HUES6 (cell line): Measurements from ENCODE around the gene MAD1L1.

ENCODE experiments used
- H3K27ac ChIP-seq: 2 replicates; pipeline ENCODE4 v1.7.0; 2013; ENCODE audit warnings: low read depth, mild to moderate bottlenecking, low read length, inconsistent platforms
- H3K27me3 ChIP-seq: 2 replicates; pipeline ENCODE4 v1.6.1; 2013; ENCODE audit warnings: low read length; ENCODE audit not compliant: control insufficient read depth, insufficient read depth
- H3K36me3 ChIP-seq: 2 replicates; pipeline ENCODE4 v1.6.1; 2013; ENCODE audit warnings: low read length; ENCODE audit not compliant: control insufficient read depth, insufficient read depth
- H3K4me1 ChIP-seq: 2 replicates; pipeline ENCODE4 v1.6.1; 2013; ENCODE audit warnings: low read length; ENCODE audit not compliant: control insufficient read depth, insufficient read depth
- H3K4me3 ChIP-seq: 2 replicates; pipeline ENCODE4 v1.5.1; 2013; ENCODE audit warnings: low read depth, low read length
- H3K9ac ChIP-seq: one replicate; pipeline ENCODE4 v1.6.1; 2013; ENCODE audit warnings: mild to moderate bottlenecking, low read length
- H3K9me3 ChIP-seq: 2 replicates; pipeline ENCODE4 v1.6.1; 2013; ENCODE audit warnings: low read depth, low read length; ENCODE audit not compliant: control insufficient read depth, insufficient read depth

MAD1L1 gene

GRCh38 chr7:1964211-1964912, 268.4 kb downstream of the MAD1L1 start:
- H3K9me3 ChIP-seq: peaks cover 4% of the 10 kb centered on the region; the same call in 1 of the 2 replicates
- H3K27ac ChIP-seq: no peak overlapping the region
- no peak overlapping the region for H3K4me3 ChIP-seq
- H3K27me3 ChIP-seq: no peaks in the 10 kb centered on the region
- H3K4me1 ChIP-seq: no peaks in the 10 kb centered on the region
- H3K9ac ChIP-seq: no peak overlapping the region
- H3K36me3 ChIP-seq: peaks cover 22% of the 10 kb centered on the region

GRCh38 chr7:1963575-1963974, 269.2 kb downstream of the MAD1L1 start:
- peaks cover 21% of the 10 kb centered on the region for H3K36me3 ChIP-seq
- H3K9me3 ChIP-seq: peaks cover 4% of the 10 kb centered on the region; the same call in 1 of the 2 replicates
- no peaks in the 10 kb centered on the region for H3K27me3 ChIP-seq
- H3K4me1 ChIP-seq: no peaks in the 10 kb centered on the region
- H3K9ac ChIP-seq: no peak overlapping the region
- H3K4me3 ChIP-seq: no peak overlapping the region
- H3K27ac ChIP-seq: no peak overlapping the region

- Histone ChIP-seq H3K4me1 (no peaks in the 10 kb centered on the region), H3K9me3 (peaks cover 4% of the 10 kb centered on the region; the same call in 1 of the 2 replicates), H3K27me3 (no peaks in the 10 kb centered on the region), H3K27ac (no peak overlapping the region), H3K36me3 (peaks cover 14% of the 10 kb centered on the region), H3K4me3 (no peak overlapping the region), H3K9ac (no peak overlapping the region)
These were observed 271.0 kb downstream of the MAD1L1 start for GRCh38 chr7:1961701-1962276.

GRCh38 chr7:1959305-1959704, 273.4 kb downstream of the MAD1L1 start:
- no peak overlapping the region for H3K9ac ChIP-seq

GRCh38 chr7:1957471-1958225, 275.1 kb downstream of the MAD1L1 start:
- Histone ChIP-seq H3K27ac (no peak overlapping the region), H3K4me3 (no peak overlapping the region)

More at GRCh38 chr7:1959305-1959704, 273.4 kb downstream of the MAD1L1 start:
- Histone ChIP-seq H3K4me3 (no peak overlapping the region), H3K27me3 (no peaks in the 10 kb centered on the region), H3K4me1 (no peaks in the 10 kb centered on the region; the same call in 1 of the 2 replicates), H3K27ac (no peak overlapping the region), H3K36me3 (peaks cover 14% of the 10 kb centered on the region), H3K9me3 (peaks cover 4% of the 10 kb centered on the region; the same call in 1 of the 2 replicates)

GRCh38 chr7:1956611-1957470, 275.9 kb downstream of the MAD1L1 start:
- H3K36me3 ChIP-seq: peaks cover 7% of the 10 kb centered on the region
- no peak overlapping the region for H3K9ac ChIP-seq
- H3K4me1 ChIP-seq: no peaks in the 10 kb centered on the region; the same call in 1 of the 2 replicates
- no peak overlapping the region for H3K4me3 ChIP-seq
- H3K27ac ChIP-seq: no peak overlapping the region
- H3K27me3 ChIP-seq: no peaks in the 10 kb centered on the region
- peaks cover 3% of the 10 kb centered on the region; the same call in 1 of the 2 replicates for H3K9me3 ChIP-seq

More at GRCh38 chr7:1957471-1958225, 275.1 kb downstream of the MAD1L1 start:
- Histone ChIP-seq H3K9ac (no peak overlapping the region), H3K9me3 (peaks cover 4% of the 10 kb centered on the region; the same call in 1 of the 2 replicates), H3K4me1 (no peaks in the 10 kb centered on the region; the same call in 1 of the 2 replicates), H3K36me3 (peaks cover 9% of the 10 kb centered on the region), H3K27me3 (no peaks in the 10 kb centered on the region)

GRCh38 chr7:1956141-1956540, 276.6 kb downstream of the MAD1L1 start:
- no peaks in the 10 kb centered on the region for H3K9me3 ChIP-seq
- H3K27me3 ChIP-seq: no peaks in the 10 kb centered on the region
- no peak overlapping the region for H3K4me3 ChIP-seq
- peaks cover 8% of the 10 kb centered on the region for H3K36me3 ChIP-seq
- H3K4me1 ChIP-seq: no peaks in the 10 kb centered on the region; the same call in 1 of the 2 replicates
- H3K27ac ChIP-seq: no peak overlapping the region
- no peak overlapping the region for H3K9ac ChIP-seq

- no peaks in the 10 kb centered on the region; the same call in 1 of the 2 replicates for H3K4me1 ChIP-seq
- no peaks in the 10 kb centered on the region for H3K27me3 ChIP-seq
- H3K4me3 ChIP-seq: no peak overlapping the region
- H3K9ac ChIP-seq: no peak overlapping the region
- H3K27ac ChIP-seq: no peak overlapping the region
- peaks cover 8% of the 10 kb centered on the region; the same call in 1 of the 2 replicates for H3K36me3 ChIP-seq
- H3K9me3 ChIP-seq: no peaks in the 10 kb centered on the region
These were observed 278.3 kb downstream of the MAD1L1 start for GRCh38 chr7:1954366-1955004.

- H3K27ac ChIP-seq: no peak overlapping the region
- no peaks in the 10 kb centered on the region for H3K9me3 ChIP-seq
- peaks cover 8% of the 10 kb centered on the region; the same call in 1 of the 2 replicates for H3K36me3 ChIP-seq
- no peaks in the 10 kb centered on the region; the same call in 1 of the 2 replicates for H3K4me1 ChIP-seq
- H3K9ac ChIP-seq: no peak overlapping the region
- no peaks in the 10 kb centered on the region for H3K27me3 ChIP-seq
- H3K4me3 ChIP-seq: no peak overlapping the region
These were observed 279.2 kb downstream of the MAD1L1 start for GRCh38 chr7:1953199-1954190.
